ENCODE results near the gene PCDHAC2.

Gene PCDHAC2

GRCh38 chr5:140988608-140989007 is 22.3 kb downstream of the PCDHAC2 start:
- DNase-seq (ENCODE audit: low read depth) = no peak

GRCh38 chr5:140989254-140990020 is 23.2 kb downstream of the PCDHAC2 start:
- DNase-seq (ENCODE audit: low read depth) = no peak

GRCh38 chr5:140992828-140993227 is 26.6 kb downstream of the PCDHAC2 start:
- DNase-seq (ENCODE audit: low read depth) = no peak

- no peak for DNase-seq (ENCODE audit: low read depth)
Observed at GRCh38 chr5:140996060-140996459, 29.8 kb downstream of the PCDHAC2 start.

- no peak for DNase-seq (ENCODE audit: low read depth)
Observed at GRCh38 chr5:140998921-140999410, 32.7 kb downstream of the PCDHAC2 start.

GRCh38 chr5:141001446-141001843 is 35.2 kb downstream of the PCDHAC2 start:
- DNase-seq (ENCODE audit: low read depth) = no peak

GRCh38 chr5:141001844-141002604 is 35.7 kb downstream of the PCDHAC2 start:
- DNase-seq (ENCODE audit: low read depth) = no peak

GRCh38 chr5:141002605-141002965 is 36.3 kb downstream of the PCDHAC2 start:
- DNase-seq (ENCODE audit: low read depth) = no peak

GRCh38 chr5:141003031-141003430 is 36.8 kb downstream of the PCDHAC2 start:
- DNase-seq (ENCODE audit: low read depth) = no peak

- DNase-seq (ENCODE audit: low read depth) = no peak
Observed at GRCh38 chr5:141003791-141004611, 37.7 kb downstream of the PCDHAC2 start.

- no peak for DNase-seq (ENCODE audit: low read depth)
Observed at GRCh38 chr5:141007791-141008190, 41.5 kb downstream of the PCDHAC2 start.

GRCh38 chr5:141010047-141010793 is 43.9 kb downstream of the PCDHAC2 start:
- no peak for DNase-seq (ENCODE audit: low read depth)

GRCh38 chr5:141017943-141018342 is 51.7 kb downstream of the PCDHAC2 start:
- no peak for DNase-seq (ENCODE audit: low read depth)

Measured in stimulated activated CD8-positive, alpha-beta memory T cell treated with anti-CD3 and anti-CD28 coated beads, Interleukin-7, amount 100 ng/mL, for 24 hours (primary cell).